ENCODE measurements around the gene NCAM1.

NCAM1 gene

GRCh38 chr11:113304916-113305315, 343.7 kb downstream of the NCAM1 start:
- H3K9me3 Mint-ChIP-seq = no peaks in the 10 kb centered on the region
- H3K36me3 Mint-ChIP-seq (ENCODE audit: low read depth) = no peaks in the 10 kb centered on the region
- peaks cover 24% of the 10 kb centered on the region for H3K27me3 Mint-ChIP-seq (ENCODE audit: low read depth)
- H3K4me3 Mint-ChIP-seq = no peak overlapping the region
- no peak overlapping the region for H3K27ac Mint-ChIP-seq
- H3K4me1 Mint-ChIP-seq (ENCODE audit: low read depth) = peaks cover 1% of the 10 kb centered on the region

GRCh38 chr11:113305440-113306336, 344.5 kb downstream of the NCAM1 start:
- Mint-ChIP-seq H3K4me3 (no peak overlapping the region), H3K4me1 (ENCODE audit: low read depth) (peaks cover 1% of the 10 kb centered on the region), H3K36me3 (ENCODE audit: low read depth) (no peaks in the 10 kb centered on the region), H3K9me3 (no peaks in the 10 kb centered on the region), H3K27me3 (ENCODE audit: low read depth) (peaks cover 19% of the 10 kb centered on the region), H3K27ac (no peak overlapping the region)

- Mint-ChIP-seq H3K4me1 (ENCODE audit: low read depth) (peaks cover 5% of the 10 kb centered on the region), H3K27ac (no peak overlapping the region), H3K27me3 (ENCODE audit: low read depth) (peaks cover 10% of the 10 kb centered on the region), H3K9me3 (no peaks in the 10 kb centered on the region), H3K36me3 (ENCODE audit: low read depth) (no peaks in the 10 kb centered on the region), H3K4me3 (no peak overlapping the region)
Measured at GRCh38 chr11:113308601-113309000, 347.4 kb downstream of the NCAM1 start.

GRCh38 chr11:113311536-113311935, 350.3 kb downstream of the NCAM1 start:
- Mint-ChIP-seq H3K9me3 (no peaks in the 10 kb centered on the region), H3K4me1 (ENCODE audit: low read depth) (peaks cover 12% of the 10 kb centered on the region), H3K27me3 (ENCODE audit: low read depth) (peaks cover 4% of the 10 kb centered on the region), H3K36me3 (ENCODE audit: low read depth) (no peaks in the 10 kb centered on the region), H3K27ac (no peak overlapping the region), H3K4me3 (no peak overlapping the region)

- peaks cover 5% of the 10 kb centered on the region for H3K36me3 Mint-ChIP-seq (ENCODE audit: low read depth)
- peak overlapping the region; percentile 74 for H3K4me3 Mint-ChIP-seq
- peaks cover 2% of the 10 kb centered on the region for H3K27me3 Mint-ChIP-seq (ENCODE audit: low read depth)
- no peaks in the 10 kb centered on the region for H3K9me3 Mint-ChIP-seq
- H3K27ac Mint-ChIP-seq = no peak overlapping the region
- peaks cover 12% of the 10 kb centered on the region for H3K4me1 Mint-ChIP-seq (ENCODE audit: low read depth)
Measured at GRCh38 chr11:113313601-113314000, 352.4 kb downstream of the NCAM1 start.

- Mint-ChIP-seq H3K27me3 (ENCODE audit: low read depth) (no peaks in the 10 kb centered on the region), H3K36me3 (ENCODE audit: low read depth) (peaks cover 5% of the 10 kb centered on the region), H3K27ac (peak overlapping the region; percentile 34), H3K9me3 (no peaks in the 10 kb centered on the region), H3K4me1 (ENCODE audit: low read depth) (peaks cover 12% of the 10 kb centered on the region), H3K4me3 (peak overlapping the region; percentile 74)
Measured at GRCh38 chr11:113314065-113314388, 352.8 kb downstream of the NCAM1 start.

- Mint-ChIP-seq H3K4me1 (ENCODE audit: low read depth) (peaks cover 12% of the 10 kb centered on the region), H3K27me3 (ENCODE audit: low read depth) (no peaks in the 10 kb centered on the region)
Measured at GRCh38 chr11:113314389-113315301, 353.4 kb downstream of the NCAM1 start, which contains the start of gene TTC12. Gene TTC12, plus strand, starts transcription at chr11:113314583. Its CDS starts 1,675 bp downstream, at chr11:113316258.

GRCh38 chr11:113315811-113316210, 354.6 kb downstream of the NCAM1 start:
- Mint-ChIP-seq H3K4me3 (peak overlapping the region; percentile 74), H3K36me3 (ENCODE audit: low read depth) (peaks cover 5% of the 10 kb centered on the region), H3K4me1 (ENCODE audit: low read depth) (peaks cover 12% of the 10 kb centered on the region), H3K27ac (no peak overlapping the region), H3K27me3 (ENCODE audit: low read depth) (no peaks in the 10 kb centered on the region), H3K9me3 (no peaks in the 10 kb centered on the region)

More at GRCh38 chr11:113314389-113315301, 353.4 kb downstream of the NCAM1 start, which contains the start of gene TTC12:
- H3K9me3 Mint-ChIP-seq = no peaks in the 10 kb centered on the region
- peak within 1 kb of the TSS; percentile 74 for H3K4me3 Mint-ChIP-seq
- H3K36me3 Mint-ChIP-seq (ENCODE audit: low read depth) = peaks cover 5% of the 10 kb centered on the region
- H3K27ac Mint-ChIP-seq = peak within 1 kb of the TSS; percentile 67

- Mint-ChIP-seq H3K27me3 (ENCODE audit: low read depth) (no peaks in the 10 kb centered on the region), H3K27ac (no peak overlapping the region), H3K9me3 (no peaks in the 10 kb centered on the region), H3K36me3 (ENCODE audit: low read depth) (peaks cover 5% of the 10 kb centered on the region), H3K4me1 (ENCODE audit: low read depth) (peaks cover 12% of the 10 kb centered on the region), H3K4me3 (no peak overlapping the region)
Measured at GRCh38 chr11:113316256-113316655, 355.0 kb downstream of the NCAM1 start.

GRCh38 chr11:113317339-113317738, 356.1 kb downstream of the NCAM1 start:
- H3K27me3 Mint-ChIP-seq (ENCODE audit: low read depth) = no peaks in the 10 kb centered on the region
- peaks cover 12% of the 10 kb centered on the region for H3K4me1 Mint-ChIP-seq (ENCODE audit: low read depth)
- H3K27ac Mint-ChIP-seq = no peak overlapping the region
- H3K9me3 Mint-ChIP-seq = no peaks in the 10 kb centered on the region
- H3K36me3 Mint-ChIP-seq (ENCODE audit: low read depth) = peaks cover 5% of the 10 kb centered on the region
- H3K4me3 Mint-ChIP-seq = no peak overlapping the region

GRCh38 chr11:113319085-113319484, 357.9 kb downstream of the NCAM1 start:
- Mint-ChIP-seq H3K36me3 (ENCODE audit: low read depth) (peaks cover 8% of the 10 kb centered on the region), H3K9me3 (no peaks in the 10 kb centered on the region), H3K27ac (no peak overlapping the region), H3K4me3 (no peak overlapping the region), H3K27me3 (ENCODE audit: low read depth) (no peaks in the 10 kb centered on the region), H3K4me1 (ENCODE audit: low read depth) (peaks cover 3% of the 10 kb centered on the region)

GRCh38 chr11:113322158-113322557, 360.9 kb downstream of the NCAM1 start:
- H3K36me3 Mint-ChIP-seq (ENCODE audit: low read depth) = peaks cover 8% of the 10 kb centered on the region
- no peaks in the 10 kb centered on the region for H3K9me3 Mint-ChIP-seq
- H3K27me3 Mint-ChIP-seq (ENCODE audit: low read depth) = no peaks in the 10 kb centered on the region
- no peaks in the 10 kb centered on the region for H3K4me1 Mint-ChIP-seq (ENCODE audit: low read depth)
- H3K4me3 Mint-ChIP-seq = no peak overlapping the region
- no peak overlapping the region for H3K27ac Mint-ChIP-seq

- Mint-ChIP-seq H3K27me3 (ENCODE audit: low read depth) (no peaks in the 10 kb centered on the region), H3K27ac (no peak overlapping the region), H3K4me3 (no peak overlapping the region), H3K9me3 (no peaks in the 10 kb centered on the region), H3K36me3 (ENCODE audit: low read depth) (peaks cover 3% of the 10 kb centered on the region), H3K4me1 (ENCODE audit: low read depth) (no peaks in the 10 kb centered on the region)
Measured at GRCh38 chr11:113324250-113324649, 363.0 kb downstream of the NCAM1 start.
